KBM-7 (cell line): ENCODE measurements around the gene DOK7.

Experiments used
- DNase-seq: peaks from one replicate; pipeline ENCODE4 v3.0.0-alpha.2; 2015
- in situ Hi-C: fragments of 300-500 bp; cut with MboI; formaldehyde crosslinking; loops from 2 replicates; pipeline ENCODE4 v1.14.3; 2020; ENCODE audit warnings: low sequenced_read_pairs, low pct_unique_long_range_greater_than_20kb, mixed read lengths

The DOK7 gene

GRCh38 chr4:3470244-3471097 lies 7.4 kb downstream of the DOK7 start:
- in situ Hi-C loops: no loop called here
- no peak for DNase-seq

GRCh38 chr4:3471098-3471760 lies 8.1 kb downstream of the DOK7 start:
- in situ Hi-C loops: no loop called here

GRCh38 chr4:3471886-3472285 lies 8.8 kb downstream of the DOK7 start:
- no peak for DNase-seq
- in situ Hi-C loops: no loop called here

More at GRCh38 chr4:3471098-3471760, 8.1 kb downstream of the DOK7 start:
- DNase-seq: no peak

GRCh38 chr4:3472411-3473141 lies 9.5 kb downstream of the DOK7 start:
- DNase-seq: no peak
- in situ Hi-C loops: no loop called here

GRCh38 chr4:3473181-3473950 lies 10.3 kb downstream of the DOK7 start:
- in situ Hi-C loops: no loop called here
- DNase-seq: no peak

GRCh38 chr4:3473996-3474765 lies 11.1 kb downstream of the DOK7 start:
- DNase-seq: no peak
- in situ Hi-C loops: no loop called here

GRCh38 chr4:3475041-3475712 lies 12.1 kb downstream of the DOK7 start:
- in situ Hi-C loops: no loop called here
- no peak for DNase-seq

- in situ Hi-C loops: no loop called here
- DNase-seq: no peak
Measured at GRCh38 chr4:3475713-3476260, 12.7 kb downstream of the DOK7 start.

- in situ Hi-C loops: no loop called here
- DNase-seq: no peak
Measured at GRCh38 chr4:3476341-3476747, 13.2 kb downstream of the DOK7 start.

GRCh38 chr4:3476936-3477749 lies 14.0 kb downstream of the DOK7 start:
- in situ Hi-C loops: no loop called here

GRCh38 chr4:3477750-3478430 lies 14.8 kb downstream of the DOK7 start:
- in situ Hi-C loops: no loop called here
- DNase-seq: no peak

More at GRCh38 chr4:3476936-3477749, 14.0 kb downstream of the DOK7 start:
- no peak for DNase-seq

GRCh38 chr4:3478446-3479357 lies 15.6 kb downstream of the DOK7 start:
- in situ Hi-C loops: no loop called here
- no peak for DNase-seq

- no peak for DNase-seq
- in situ Hi-C loops: no loop called here
Measured at GRCh38 chr4:3479358-3480101, 16.4 kb downstream of the DOK7 start.

GRCh38 chr4:3480528-3481112 lies 17.5 kb downstream of the DOK7 start:
- in situ Hi-C loops: no loop called here
- DNase-seq: peak; percentile 86
